Esophagus squamous epithelium (tissue), 5 donors: ENCODE data around the gene FAM180A. TPM values are rescaled to one million over a fixed set of nuclear protein-coding genes. Genes with fewer than 3 reads are reported as not detected.

Source experiments
- DNase-seq: peaks from one replicate; lab custom pipeline; 2025; lab: John Stamatoyannopoulos, UW
- H3K27ac ChIP-seq, 4 donors: fragments of 200-600 bp; sonication (generic); one replicate each; pipeline ENCODE4 v1.5.1; 2016 to 2019; ENCODE audit warnings: mild to moderate bottlenecking in 1 of 4
- H3K27me3 ChIP-seq, 4 donors: fragments of 200-600 bp; sonication (generic); 1 replicate in 3 of 4; 2 replicates in 1 of 4; pipeline versions ENCODE4 v1.5.1 to v1.6.0; 2017 to 2021; ENCODE audit warnings: antibody characterized with exemption in 1 of 4
- H3K36me3 ChIP-seq, 3 donors: fragments of 200-600 bp; sonication (generic); one replicate each; pipeline ENCODE4 v1.5.1; 2016 to 2019
- H3K4me1 ChIP-seq, 3 donors: fragments of 200-600 bp; sonication (generic); one replicate each; pipeline ENCODE4 v1.5.1; 2017 to 2019
- H3K4me3 ChIP-seq, 4 donors: fragments of 200-600 bp; sonication (generic); 1 replicate in 3 of 4; 2 replicates in 1 of 4; pipeline ENCODE4 v1.5.1; 2016 to 2019; ENCODE audit warnings: mild to moderate bottlenecking in 2 of 4, moderate library complexity in 1 of 4
- H3K9me3 ChIP-seq, 3 donors: fragments of 200-600 bp; sonication (generic); one replicate each; pipeline ENCODE4 v1.5.1; 2016 to 2019
- POLR2A ChIP-seq, 4 donors: fragments of 450-650 bp; IDR thresholded peaks; one replicate each; pipeline ENCODE4 v1.6.1; 2017; ENCODE audit warnings: antibody characterized with exemption in 4 of 4, mild to moderate bottlenecking in 4 of 4, moderate library complexity in 3 of 4
- whole genome bisulfite sequencing, 2 donors: methylation state at CpG; one replicate each; pipeline ENCODE4 v1.1.5; 2018; 5-methylcytosine and 5-hydroxymethylcytosine counted together
- intact Hi-C: fragments of 100-400 bp; cut with DNase I; formaldehyde crosslinking; loops from one replicate; pipeline ENCODE4 v1.15.0; 2022
- total RNA-seq, 4 donors: library from RNA; depleted of rRNA; stranded (reverse); fragments of >200 nt; gene quantifications; one replicate each; pipeline ENCODE4 v1.1.0, GENCODE V29; 2016
- TF ChIP-seq, protein P1 (sequence below), 6 experiments: fragments of 450-650 bp in 4 of 6; fragments of 200-600 bp in 2 of 6; sonication (generic) in 2 of 6; IDR thresholded peaks; one replicate each; pipeline ENCODE4 v1.5.1; 2016 to 2019; ENCODE audit warnings: antibody characterized with exemption in 6 of 6, mild to moderate bottlenecking in 4 of 6, moderate library complexity in 4 of 6
- donor health status: DM: yes; HTN: yes; CAD: no.

The FAM180A gene
- total RNA-seq, 4 donors from 2014 or later: 0.38 to 5.0 (median 0.60) TPM

GRCh38 chr7:135772639-135773222 lies 24.1 kb upstream of the FAM180A start:
- no peak for DNase-seq
- H3K9me3 ChIP-seq: peaks cover 0 to 3% (median 0%) of the 10 kb centered on the region in 3 donors
- H3K27ac ChIP-seq: peak overlapping the region in 3 of 4 donors; percentile 42 to 58 (median 56)
- no peaks in the 10 kb centered on the region for H3K36me3 ChIP-seq
- WGBS, 2 donors: 78 to 83% methylated on average over 7 of the region's 8 CpGs
- peaks cover 0 to 32% (median 5%) of the 10 kb centered on the region in 3 donors for H3K4me1 ChIP-seq
- intact Hi-C loops: no loop called here
- TF ChIP-seq, protein P1, sequence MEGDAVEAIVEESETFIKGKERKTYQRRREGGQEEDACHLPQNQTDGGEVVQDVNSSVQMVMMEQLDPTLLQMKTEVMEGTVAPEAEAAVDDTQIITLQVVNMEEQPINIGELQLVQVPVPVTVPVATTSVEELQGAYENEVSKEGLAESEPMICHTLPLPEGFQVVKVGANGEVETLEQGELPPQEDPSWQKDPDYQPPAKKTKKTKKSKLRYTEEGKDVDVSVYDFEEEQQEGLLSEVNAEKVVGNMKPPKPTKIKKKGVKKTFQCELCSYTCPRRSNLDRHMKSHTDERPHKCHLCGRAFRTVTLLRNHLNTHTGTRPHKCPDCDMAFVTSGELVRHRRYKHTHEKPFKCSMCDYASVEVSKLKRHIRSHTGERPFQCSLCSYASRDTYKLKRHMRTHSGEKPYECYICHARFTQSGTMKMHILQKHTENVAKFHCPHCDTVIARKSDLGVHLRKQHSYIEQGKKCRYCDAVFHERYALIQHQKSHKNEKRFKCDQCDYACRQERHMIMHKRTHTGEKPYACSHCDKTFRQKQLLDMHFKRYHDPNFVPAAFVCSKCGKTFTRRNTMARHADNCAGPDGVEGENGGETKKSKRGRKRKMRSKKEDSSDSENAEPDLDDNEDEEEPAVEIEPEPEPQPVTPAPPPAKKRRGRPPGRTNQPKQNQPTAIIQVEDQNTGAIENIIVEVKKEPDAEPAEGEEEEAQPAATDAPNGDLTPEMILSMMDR (IDR thresholded peaks at IDR 0.05): no peak
- no peak for TF ChIP-seq POLR2A (IDR thresholded peaks at IDR 0.05)
- peaks cover 0 to 3% (median 0%) of the 10 kb centered on the region in 4 donors for H3K27me3 ChIP-seq
- H3K4me3 ChIP-seq: no peak overlapping the region

- WGBS, 2 donors: 69 to 74% methylated on average over 4 of the region's 4 CpGs
- peaks cover 0 to 3% (median 0%) of the 10 kb centered on the region in 4 donors for H3K27me3 ChIP-seq
- no peaks in the 10 kb centered on the region for H3K9me3 ChIP-seq
- DNase-seq: no peak
- no peak for TF ChIP-seq POLR2A (IDR thresholded peaks at IDR 0.05)
- no peak overlapping the region for H3K4me3 ChIP-seq
- H3K27ac ChIP-seq: peak overlapping the region in 3 of 4 donors; percentile 51 to 58 (median 56)
- H3K36me3 ChIP-seq: no peaks in the 10 kb centered on the region
- intact Hi-C loops: no loop called here
- peaks cover 0 to 32% (median 5%) of the 10 kb centered on the region in 3 donors for H3K4me1 ChIP-seq
Measured at GRCh38 chr7:135771961-135772638, 23.5 kb upstream of the FAM180A start.

DNA sequence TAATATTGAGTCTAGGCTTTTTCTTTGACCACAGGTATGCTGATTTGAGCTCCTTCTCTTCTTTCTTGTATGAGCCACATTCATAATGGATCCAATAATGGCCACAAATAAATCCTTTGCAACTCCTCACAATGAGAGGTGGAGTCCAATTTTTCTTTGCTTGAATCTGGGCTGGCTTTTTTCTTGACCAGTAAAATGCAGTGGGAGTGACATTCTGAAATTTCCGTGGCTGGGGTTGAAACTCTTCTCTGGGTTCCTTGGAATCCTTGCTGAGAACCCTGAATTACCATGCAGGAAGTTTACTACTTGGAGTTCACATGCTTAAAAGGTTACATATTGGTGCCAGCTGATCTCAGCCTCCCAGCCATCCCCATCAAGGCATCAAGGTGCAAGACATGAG lies 22.4 kb upstream of the FAM180A start:
- intact Hi-C loops: no loop called here
- TF ChIP-seq, protein P1 (IDR thresholded peaks at IDR 0.05): no peak
- no peak for TF ChIP-seq POLR2A (IDR thresholded peaks at IDR 0.05)
- Histone ChIP-seq H3K4me3 (no peak overlapping the region), H3K27me3 (peaks cover 0 to 3% (median 0%) of the 10 kb centered on the region in 4 donors), H3K9me3 (no peaks in the 10 kb centered on the region), H3K36me3 (no peaks in the 10 kb centered on the region), H3K4me1 (peaks cover 0 to 32% (median 5%) of the 10 kb centered on the region in 3 donors), H3K27ac (peak overlapping the region in 1 of 4 donors; percentile 58)
- 44 to 100% methylated on average over 1 of the region's 1 CpG for WGBS, 2 donors
- no peak for DNase-seq

GRCh38 chr7:135770139-135770710 lies 21.6 kb upstream of the FAM180A start:
- DNase-seq: no peak
- Histone ChIP-seq H3K4me1 (peaks cover 0 to 32% (median 5%) of the 10 kb centered on the region in 3 donors), H3K9me3 (no peaks in the 10 kb centered on the region), H3K4me3 (no peak overlapping the region), H3K27me3 (peaks cover 0 to 3% (median 0%) of the 10 kb centered on the region in 4 donors), H3K27ac (peak overlapping the region; percentile 10 to 73 (median 52)), H3K36me3 (no peaks in the 10 kb centered on the region)
- TF ChIP-seq POLR2A (IDR thresholded peaks at IDR 0.05): no peak
- TF ChIP-seq, protein P1 (IDR thresholded peaks at IDR 0.05): no peak
- intact Hi-C loops: no loop called here
- 90 to 93% methylated on average over 6 of the region's 6 CpGs for WGBS, 2 donors

GRCh38 chr7:135769005-135769802 lies 20.6 kb upstream of the FAM180A start:
- Histone ChIP-seq H3K27me3 (peaks cover 0 to 3% (median 0%) of the 10 kb centered on the region in 4 donors), H3K4me1 (peaks cover 0 to 29% (median 5%) of the 10 kb centered on the region in 3 donors), H3K4me3 (no peak overlapping the region), H3K9me3 (no peaks in the 10 kb centered on the region), H3K36me3 (no peaks in the 10 kb centered on the region), H3K27ac (peak overlapping the region; percentile 10 to 73 (median 62))
- no peak for DNase-seq
- WGBS, 2 donors: 54 to 74% methylated on average over 7 of the region's 7 CpGs
- intact Hi-C loops: no loop called here
- TF ChIP-seq, protein P1 (IDR thresholded peaks at IDR 0.05): no peak
- TF ChIP-seq POLR2A (IDR thresholded peaks at IDR 0.05): no peak
